Measurements from ENCODE around the gene C1orf21.

GRCh38 chr1:184569106-184569505 is 182.3 kb downstream of the C1orf21 start:
- TF ChIP-seq POLR2A (IDR thresholded peaks at IDR 0.05; ENCODE audit: low read depth, low read length) (no peak), CTCF (IDR thresholded peaks at IDR 0.05; ENCODE audit: extremely low read depth in 1 of 2, insufficient read depth in 1 of 2, low read depth in 1 of 2, low read length in 2 of 2) (no peak), EZH2 (IDR thresholded peaks at IDR 0.05; ENCODE audit: borderline replicate concordance, low read depth, low read length, severe bottlenecking) (no peak), POLR2AphosphoS5 (IDR thresholded peaks at IDR 0.05; ENCODE audit: insufficient read depth, low read depth, low read length) (no peak), FOS (IDR thresholded peaks at IDR 0.05; ENCODE audit: borderline replicate concordance, insufficient read depth, low read length) (no peak), MAX (IDR thresholded peaks at IDR 0.05; ENCODE audit: insufficient read depth, insufficient read length) (no peak), MYC (IDR thresholded peaks at IDR 0.05; ENCODE audit: low read depth, low read length) (no peak), GATA2 (IDR thresholded peaks at IDR 0.05; ENCODE audit: insufficient read depth, insufficient read length, low read depth, low read length) (no peak), JUN (IDR thresholded peaks at IDR 0.05; ENCODE audit: borderline replicate concordance, insufficient read depth, insufficient read length, low read depth) (no peak)
